K562 (cell line): ENCODE data around the gene MAPKAPK2. TPM values are rescaled to one million over a fixed set of nuclear protein-coding genes. Genes with fewer than 3 reads are reported as not detected.

Experiments
- CEBPB ChIP-seq: fragments of 450-650 bp; IDR thresholded peaks from 2 replicates; pipeline ENCODE4 v1.6.1; 2016; ENCODE audit warnings: missing genetic modification characterization, missing compliant biosample characterization
- CHD2 ChIP-seq: IDR thresholded peaks from 2 replicates; pipeline ENCODE4 v1.6.1; 2011; ENCODE audit warnings: low read depth, low read length
- CXXC5 ChIP-seq: fragments of 250-450 bp; sonication (Bioruptor Pico); IDR thresholded peaks from 2 replicates; pipeline ENCODE4 v1.8.0; 2022; ENCODE audit warnings: inconsistent platforms, mild to moderate bottlenecking, moderate library complexity
- DMBX1 ChIP-seq: fragments of 250-450 bp; sonication (Bioruptor Pico); IDR thresholded peaks from 2 replicates; pipeline ENCODE4 v1.8.0; 2022; ENCODE audit warnings: inconsistent platforms, mild to moderate bottlenecking, moderate library complexity, borderline replicate concordance
- EGR1 ChIP-seq: fragments of 450-650 bp; conservative IDR thresholded peaks from 2 replicates; pipeline ENCODE4 v1.6.1; 2017; ENCODE audit warnings: mild to moderate bottlenecking
- FOXJ3 ChIP-seq: sonication (generic); formaldehyde crosslinking; IDR thresholded peaks from 2 replicates; pipeline ENCODE4 v1.4.0; 2020; ENCODE audit warnings: mild to moderate bottlenecking, missing genetic modification reagents
- IFI16 ChIP-seq: fragments of 250-450 bp; sonication (Bioruptor Pico); IDR thresholded peaks from 2 replicates; pipeline ENCODE4 v2.1.2; 2022; ENCODE audit warnings: mild to moderate bottlenecking, inconsistent platforms
- LCOR ChIP-seq: sonication (generic); formaldehyde crosslinking; IDR thresholded peaks from 2 replicates; pipeline ENCODE4 v1.8.0; 2022; ENCODE audit warnings: mild to moderate bottlenecking, missing genetic modification reagents
- LEF1 ChIP-seq: fragments of 450-650 bp; IDR thresholded peaks from 2 replicates; pipeline ENCODE4 v1.6.1; 2016; ENCODE audit warnings: mild to moderate bottlenecking
- MIER1 ChIP-seq: fragments of 450-650 bp; IDR thresholded peaks from 2 replicates; pipeline ENCODE4 v1.6.1; 2016; ENCODE audit warnings: antibody characterized with exemption, mild to moderate bottlenecking, low read depth
- PHB2 ChIP-seq: fragments of 450-650 bp; IDR thresholded peaks from 2 replicates; pipeline ENCODE4 v1.6.1; 2017; ENCODE audit warnings: low read depth
- RB1 ChIP-seq: fragments of 450-650 bp; IDR thresholded peaks from 2 replicates; pipeline ENCODE4 v1.6.1; 2017; ENCODE audit warnings: low read depth, mild to moderate bottlenecking
- RCOR1 ChIP-seq, 2 experiments: IDR thresholded peaks; 2 replicates each; pipeline ENCODE4 v1.6.1; 2012; ENCODE audit warnings: low read depth in 2 of 2, low read length in 2 of 2, borderline replicate concordance in 1 of 2, improper control_type of control experiment in 1 of 2
- SMAD1 ChIP-seq: fragments of 150-350 bp; IDR thresholded peaks from 2 replicates; pipeline ENCODE4 v1.6.1; 2014; ENCODE audit warnings: low read length, low read depth; ENCODE audit not compliant: partially characterized antibody
- TEAD2 ChIP-seq: fragments of 450-650 bp; IDR thresholded peaks from 2 replicates; pipeline ENCODE4 v1.6.1; 2016; ENCODE audit warnings: missing genetic modification characterization, control low read depth, missing compliant biosample characterization
- ZC3H11A ChIP-seq: IDR thresholded peaks from 2 replicates; pipeline ENCODE4 v1.6.1; 2012; ENCODE audit warnings: low read depth, low read length, improper control_type of control experiment
- ZNF143 ChIP-seq: sonication (generic); formaldehyde crosslinking; IDR thresholded peaks from 2 replicates; pipeline ENCODE4 v1.9.0; 2022; ENCODE audit warnings: mild to moderate bottlenecking, missing genetic modification reagents
- ZNF224 ChIP-seq: sonication (generic); formaldehyde crosslinking; IDR thresholded peaks from 2 replicates; pipeline ENCODE4 v1.8.0; 2022; ENCODE audit warnings: mild to moderate bottlenecking, missing genetic modification reagents
- ZNF764 ChIP-seq: fragments of 250-450 bp; sonication (Bioruptor Pico); IDR thresholded peaks from 2 replicates; pipeline ENCODE4 v1.4.0; 2020; ENCODE audit warnings: low read depth, mild to moderate bottlenecking, moderate library complexity
- polyA plus RNA-seq, 8 experiments: library from polyadenylated mRNA; depleted of rRNA in 4 of 8; stranded (reverse) in 5 of 8; unstranded in 3 of 8; fragments of >200 nt; fragmentation: Nextera tagmentation in 2 of 8; fragmentation: Illumina TruSeq in 1 of 8; extraction: Ambion mirVana in 2 of 8; extraction: Trizol in 1 of 8; gene quantifications; 2 replicates each; pipeline versions ENCODE4 v1.2.1 to v1.2.3, GENCODE V29; 2011 to 2014; ENCODE audit warnings: inconsistent platforms in 1 of 8, missing spikeins in 1 of 8
- total RNA-seq, 7 experiments: library from RNA; depleted of rRNA in 6 of 7; stranded (reverse); fragments of >200 nt in 6 of 7; fragmentation: Illumina TruSeq in 2 of 7; extraction: Trizol in 2 of 7; gene quantifications; 2 replicates each; pipeline versions ENCODE4 v1.2.1 to v1.2.3, GENCODE V29; 2011 to 2021; ENCODE audit warnings: low replicate concordance in 1 of 7
- TF ChIP-seq, protein P1 (sequence below): fragments of 250-450 bp; sonication (Bioruptor Pico); IDR thresholded peaks from 2 replicates; pipeline ENCODE4 v1.5.0; 2020; ENCODE audit warnings: mild to moderate bottlenecking, borderline replicate concordance
- TF ChIP-seq, protein P2 (sequence below): fragments of 250-450 bp; sonication (Bioruptor Pico); IDR thresholded peaks from 2 replicates; pipeline ENCODE4 v1.5.0; 2020; ENCODE audit warnings: mild to moderate bottlenecking
- TF ChIP-seq, protein P3 (sequence below): conservative IDR thresholded peaks from 2 replicates; pipeline ENCODE4 v1.6.1; 2011; ENCODE audit warnings: low read depth, mild to moderate bottlenecking, low read length; ENCODE audit not compliant: control insufficient read depth
- TF ChIP-seq, protein P4 (sequence below): fragments of 250-450 bp; sonication (Bioruptor Pico); IDR thresholded peaks from 2 replicates; pipeline ENCODE4 v1.8.0; 2021; ENCODE audit warnings: borderline replicate concordance, mild to moderate bottlenecking, moderate library complexity; ENCODE audit not compliant: poor library complexity, severe bottlenecking

Gene MAPKAPK2
- total and polyA plus RNA-seq, 9 of the 15 experiments (the other 6 are each of a cell fraction or from before 2014, with no cell fraction given) = 0.63 to 94.2 (median 52.1) TPM

DNA sequence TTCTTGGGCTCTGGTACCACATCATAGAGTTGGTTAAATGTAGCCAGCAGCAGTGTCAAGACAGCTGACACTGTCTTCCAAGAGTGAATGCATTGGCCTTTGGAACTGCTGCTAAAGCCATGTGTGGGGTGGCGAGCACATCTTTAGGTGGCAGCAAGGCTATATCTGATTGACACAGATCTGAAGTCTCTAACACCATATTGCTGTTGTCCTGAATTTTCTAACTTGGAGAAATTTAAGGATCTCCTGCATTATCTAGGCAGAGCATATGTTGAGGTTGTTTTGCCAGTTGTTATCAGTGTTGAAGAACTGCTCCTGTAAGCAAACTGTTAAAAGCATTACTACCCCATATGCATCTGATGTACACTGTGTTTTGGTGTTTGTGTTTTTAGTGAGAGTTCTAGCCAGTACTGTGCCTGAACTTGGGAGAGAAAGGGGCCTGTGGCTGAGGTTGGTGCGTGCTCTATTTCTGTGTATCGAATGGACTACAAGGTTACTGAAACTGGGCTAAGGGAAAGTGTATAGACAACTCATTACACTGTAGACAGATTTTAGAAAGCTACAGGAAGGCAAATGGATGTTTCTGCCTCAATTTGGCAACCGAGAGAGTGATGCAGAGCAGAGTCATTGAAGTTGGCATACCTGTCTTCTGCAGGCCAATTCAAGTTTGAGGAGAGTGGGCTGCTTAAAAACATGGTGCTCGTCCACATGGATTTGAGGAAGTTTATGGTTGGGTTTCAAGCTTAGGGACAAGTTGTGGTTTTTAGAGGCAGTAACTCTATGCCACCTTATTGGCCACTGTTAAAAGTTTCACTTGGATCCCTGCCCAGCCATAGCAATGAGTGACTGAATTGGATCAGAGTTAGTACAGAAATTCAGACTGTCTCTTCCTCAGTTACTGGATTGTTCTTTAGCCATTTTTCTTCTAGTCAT lies 32.5 kb upstream of the MAPKAPK2 start (continued):
- 0 out of 2 replicates have a peak, but pooled peaks have one; percentile 28 for TF ChIP-seq TEAD2 (tag)
- no peak for TF ChIP-seq CHD2
- TF ChIP-seq ZNF224 (CRISPR knock-in tag) = no peak
- peak; percentile 88 for TF ChIP-seq PHB2
- TF ChIP-seq ZC3H11A = no peak
- TF ChIP-seq IFI16 (CRISPR knock-in tag) = 0 out of 2 replicates have a peak, but pooled peaks have one; percentile 7
- TF ChIP-seq RB1 = no peak
- TF ChIP-seq LCOR (CRISPR knock-in tag) = peak; percentile 70; the same call in 1 of the 2 replicates
- TF ChIP-seq, protein P1, sequence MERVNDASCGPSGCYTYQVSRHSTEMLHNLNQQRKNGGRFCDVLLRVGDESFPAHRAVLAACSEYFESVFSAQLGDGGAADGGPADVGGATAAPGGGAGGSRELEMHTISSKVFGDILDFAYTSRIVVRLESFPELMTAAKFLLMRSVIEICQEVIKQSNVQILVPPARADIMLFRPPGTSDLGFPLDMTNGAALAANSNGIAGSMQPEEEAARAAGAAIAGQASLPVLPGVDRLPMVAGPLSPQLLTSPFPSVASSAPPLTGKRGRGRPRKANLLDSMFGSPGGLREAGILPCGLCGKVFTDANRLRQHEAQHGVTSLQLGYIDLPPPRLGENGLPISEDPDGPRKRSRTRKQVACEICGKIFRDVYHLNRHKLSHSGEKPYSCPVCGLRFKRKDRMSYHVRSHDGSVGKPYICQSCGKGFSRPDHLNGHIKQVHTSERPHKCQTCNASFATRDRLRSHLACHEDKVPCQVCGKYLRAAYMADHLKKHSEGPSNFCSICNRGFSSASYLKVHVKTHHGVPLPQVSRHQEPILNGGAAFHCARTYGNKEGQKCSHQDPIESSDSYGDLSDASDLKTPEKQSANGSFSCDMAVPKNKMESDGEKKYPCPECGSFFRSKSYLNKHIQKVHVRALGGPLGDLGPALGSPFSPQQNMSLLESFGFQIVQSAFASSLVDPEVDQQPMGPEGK (CRISPR knock-in tag) = no peak
- TF ChIP-seq FOXJ3 (CRISPR knock-in tag) = no peak
- TF ChIP-seq, protein P2, sequence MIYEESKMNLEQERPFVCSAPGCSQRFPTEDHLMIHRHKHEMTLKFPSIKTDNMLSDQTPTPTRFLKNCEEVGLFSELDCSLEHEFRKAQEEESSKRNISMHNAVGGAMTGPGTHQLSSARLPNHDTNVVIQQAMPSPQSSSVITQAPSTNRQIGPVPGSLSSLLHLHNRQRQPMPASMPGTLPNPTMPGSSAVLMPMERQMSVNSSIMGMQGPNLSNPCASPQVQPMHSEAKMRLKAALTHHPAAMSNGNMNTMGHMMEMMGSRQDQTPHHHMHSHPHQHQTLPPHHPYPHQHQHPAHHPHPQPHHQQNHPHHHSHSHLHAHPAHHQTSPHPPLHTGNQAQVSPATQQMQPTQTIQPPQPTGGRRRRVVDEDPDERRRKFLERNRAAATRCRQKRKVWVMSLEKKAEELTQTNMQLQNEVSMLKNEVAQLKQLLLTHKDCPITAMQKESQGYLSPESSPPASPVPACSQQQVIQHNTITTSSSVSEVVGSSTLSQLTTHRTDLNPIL (CRISPR knock-in tag) = 0 out of 2 replicates have a peak, but pooled peaks have one; percentile 31
- TF ChIP-seq, protein P3, sequence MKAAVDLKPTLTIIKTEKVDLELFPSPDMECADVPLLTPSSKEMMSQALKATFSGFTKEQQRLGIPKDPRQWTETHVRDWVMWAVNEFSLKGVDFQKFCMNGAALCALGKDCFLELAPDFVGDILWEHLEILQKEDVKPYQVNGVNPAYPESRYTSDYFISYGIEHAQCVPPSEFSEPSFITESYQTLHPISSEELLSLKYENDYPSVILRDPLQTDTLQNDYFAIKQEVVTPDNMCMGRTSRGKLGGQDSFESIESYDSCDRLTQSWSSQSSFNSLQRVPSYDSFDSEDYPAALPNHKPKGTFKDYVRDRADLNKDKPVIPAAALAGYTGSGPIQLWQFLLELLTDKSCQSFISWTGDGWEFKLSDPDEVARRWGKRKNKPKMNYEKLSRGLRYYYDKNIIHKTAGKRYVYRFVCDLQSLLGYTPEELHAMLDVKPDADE = no peak
- TF ChIP-seq SMAD1 = no peak
- TF ChIP-seq ZNF764 (CRISPR knock-in tag) = no peak
- peak; percentile 91 for TF ChIP-seq LEF1
- TF ChIP-seq DMBX1 (CRISPR knock-in tag) = peak; percentile 66
- TF ChIP-seq CEBPB = 0 out of 2 replicates have a peak, but pooled peaks have one; percentile 23
- peak; percentile 15; the same call in 1 of the 2 replicates for TF ChIP-seq MIER1
- TF ChIP-seq CXXC5 (CRISPR knock-in tag) = peak; percentile 43
- peak; percentile 59 to 92; a peak in 3 of 4 replicates for TF ChIP-seq RCOR1 (IDR thresholded peaks at IDR 0.05; ENCODE audit: borderline replicate concordance in 1 of 2, low read depth in 2 of 2, low read length in 2 of 2)
- TF ChIP-seq, protein P4, sequence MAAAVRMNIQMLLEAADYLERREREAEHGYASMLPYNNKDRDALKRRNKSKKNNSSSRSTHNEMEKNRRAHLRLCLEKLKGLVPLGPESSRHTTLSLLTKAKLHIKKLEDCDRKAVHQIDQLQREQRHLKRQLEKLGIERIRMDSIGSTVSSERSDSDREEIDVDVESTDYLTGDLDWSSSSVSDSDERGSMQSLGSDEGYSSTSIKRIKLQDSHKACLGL = peak; percentile 30
- TF ChIP-seq ZNF143 (CRISPR knock-in tag) = 0 out of 2 replicates have a peak, but pooled peaks have one; percentile 28
- no peak for TF ChIP-seq EGR1
